C4-2B (cell line): ENCODE data around the gene CENPP.

Experiments
- H3K27ac ChIP-seq: fragments of 450-650 bp; 2 replicates; pipeline ENCODE4 v1.5.1; 2017
- CTCF ChIP-seq: fragments of 450-650 bp; conservative IDR thresholded peaks from 2 replicates; pipeline ENCODE4 v1.5.1; 2017; ENCODE audit warnings: mild to moderate bottlenecking
- ZFX ChIP-seq: fragments of 450-650 bp; IDR thresholded peaks from 2 replicates; pipeline ENCODE4 v1.6.1; 2017

CENPP gene

DNA sequence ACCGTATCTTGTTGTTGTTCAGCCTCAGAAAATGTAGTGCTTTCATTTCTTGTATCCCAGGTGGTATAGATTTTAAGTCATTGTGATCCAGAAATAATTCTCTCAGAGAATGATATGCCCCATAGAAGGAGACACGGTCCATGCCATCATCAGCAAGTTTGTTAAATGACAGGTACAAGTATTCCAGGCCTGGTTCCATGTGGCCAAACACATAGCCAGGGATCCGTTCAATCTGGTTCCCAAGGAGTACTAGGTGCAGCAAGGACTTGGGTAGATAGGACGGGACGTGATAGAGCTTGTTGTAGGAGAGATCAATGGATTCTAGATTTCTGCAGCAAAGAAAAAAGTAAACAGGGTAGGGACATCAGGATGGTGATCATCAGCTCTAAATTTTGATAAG lies 175.0 kb downstream of the CENPP start:
- TF ChIP-seq CTCF = no peak
- TF ChIP-seq ZFX = no peak
- H3K27ac ChIP-seq = no peak overlapping the region

GRCh38 chr9:92501671-92502393 lies 176.1 kb downstream of the CENPP start:
- no peak overlapping the region for H3K27ac ChIP-seq
- TF ChIP-seq ZFX (no peak), CTCF (peak; percentile 77)

DNA sequence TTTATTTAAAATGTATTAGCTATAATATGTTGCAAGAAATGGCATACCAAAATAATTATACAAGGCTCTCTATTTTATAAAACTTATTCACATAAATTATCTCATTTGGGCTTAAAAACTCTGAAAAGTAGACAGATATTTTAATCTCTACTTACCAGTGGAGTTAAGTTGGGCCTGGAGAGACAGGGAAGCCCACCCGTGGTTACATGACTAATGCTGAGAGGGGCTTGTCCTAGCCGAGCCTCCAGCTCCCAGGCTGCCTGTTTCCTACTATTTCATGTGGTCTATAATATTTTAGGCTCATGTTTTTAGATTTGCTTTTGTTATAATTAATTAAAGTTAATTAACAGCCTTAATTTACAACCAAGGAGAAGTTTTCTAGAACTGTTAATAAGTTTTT lies 177.4 kb downstream of the CENPP start:
- no peak overlapping the region for H3K27ac ChIP-seq

DNA sequence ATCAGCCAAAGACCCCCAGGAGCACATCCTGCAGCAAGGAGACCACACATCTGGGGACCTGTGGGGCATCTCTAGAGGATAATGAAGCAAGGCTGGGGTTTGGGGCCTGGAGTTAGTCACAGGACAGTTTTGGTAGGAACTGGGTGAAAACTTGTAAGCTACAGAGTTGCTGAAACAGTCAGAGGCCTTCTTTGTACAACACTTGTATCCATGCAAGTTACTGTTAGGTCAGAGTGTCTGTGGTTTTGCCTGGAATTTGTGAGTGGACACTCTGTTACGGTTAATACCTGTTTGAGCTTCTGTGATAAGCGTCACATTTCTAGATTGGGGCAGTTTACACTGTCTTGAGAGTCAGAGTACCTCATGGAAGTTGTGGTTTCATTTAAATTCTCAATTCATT lies 179.1 kb downstream of the CENPP start:
- TF ChIP-seq CTCF = no peak
- no peak for TF ChIP-seq ZFX
- no peak overlapping the region for H3K27ac ChIP-seq

More for the DNA sequence above, 177.4 kb downstream of the CENPP start:
- no peak for TF ChIP-seq CTCF

DNA sequence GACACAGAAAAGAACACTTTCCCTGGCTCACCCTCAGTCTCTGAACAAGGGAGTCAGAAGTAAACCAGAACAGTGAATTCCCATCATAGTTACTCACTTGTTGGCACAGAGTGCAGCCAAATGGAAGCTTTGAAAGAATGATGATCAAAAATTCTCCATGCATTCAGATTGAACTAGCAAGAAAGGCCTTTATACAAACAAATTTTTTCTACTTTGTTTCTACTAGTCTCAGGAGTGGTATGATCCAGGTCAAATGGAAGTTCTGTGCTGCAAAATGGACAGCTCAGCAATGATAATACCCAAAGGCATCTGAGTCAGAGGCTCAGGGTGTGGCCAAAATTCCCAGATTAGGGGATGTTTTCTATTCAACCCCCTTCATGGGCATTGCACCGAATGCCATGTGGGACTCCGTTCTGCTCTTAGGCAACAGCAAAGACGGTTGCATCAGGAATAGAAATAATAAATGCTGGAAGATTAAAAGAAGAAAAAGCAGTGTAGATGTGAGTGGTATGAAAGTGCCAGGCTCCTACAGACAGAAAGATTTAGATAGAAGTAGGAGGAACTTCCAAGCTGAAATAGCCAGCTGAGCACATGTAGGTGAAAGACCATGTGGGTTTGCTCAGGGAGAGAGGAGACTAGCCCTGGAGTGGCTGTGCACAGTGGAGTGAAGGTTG lies 180.6 kb downstream of the CENPP start:
- H3K27ac ChIP-seq = no peak overlapping the region
- TF ChIP-seq ZFX = no peak
- TF ChIP-seq CTCF = no peak

DNA sequence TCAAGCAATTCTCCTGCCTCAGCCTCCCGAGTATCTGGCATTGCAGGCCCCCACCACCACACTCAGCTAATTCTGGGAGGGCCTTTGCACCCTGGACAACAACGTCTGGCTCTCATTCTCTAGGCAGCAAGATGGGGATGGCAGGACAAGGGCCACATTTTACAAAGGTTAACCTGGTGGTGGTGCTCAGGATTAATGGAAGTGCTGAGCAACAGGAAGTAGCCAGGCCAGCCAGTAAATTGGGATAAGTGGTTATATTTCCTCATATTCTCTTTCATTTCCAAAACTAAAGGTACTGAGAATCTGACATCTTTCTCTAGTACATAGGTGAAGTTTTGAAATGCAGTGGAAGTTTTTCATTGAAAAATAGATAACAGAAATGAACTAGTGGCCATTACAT lies 181.3 kb downstream of the CENPP start:
- no peak for TF ChIP-seq ZFX
- TF ChIP-seq CTCF = no peak
- H3K27ac ChIP-seq = no peak overlapping the region

DNA sequence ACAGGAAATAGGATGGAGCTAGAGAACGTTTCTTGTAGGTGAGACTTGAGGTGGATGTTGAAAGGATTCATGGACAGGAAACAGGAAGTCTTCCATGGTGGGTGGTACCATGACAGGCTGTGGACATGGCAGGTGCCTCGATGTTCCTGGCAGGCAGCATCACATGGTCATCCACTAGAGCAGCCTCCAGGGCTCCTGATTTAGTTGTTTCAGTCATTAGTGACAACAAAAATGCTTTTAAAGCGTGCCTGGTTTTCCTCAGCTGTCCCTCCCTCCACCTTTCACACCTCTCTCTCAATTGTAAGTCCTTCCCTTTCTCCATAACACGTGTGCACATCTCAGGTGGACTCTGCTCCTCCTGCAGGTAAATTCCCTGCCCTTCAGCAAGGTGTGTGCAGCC lies 181.7 kb downstream of the CENPP start:
- no peak overlapping the region for H3K27ac ChIP-seq
- TF ChIP-seq CTCF (no peak), ZFX (no peak)
